Stimulated activated CD4-positive, alpha-beta T cell treated with anti-CD3 and anti-CD28 coated beads, Interleukin-12 subunit alpha, Interleukin-12 subunit beta, amount 100 ng/mL, for 24 hours (primary cell): ENCODE results near the gene F2R.
"Not testable (repeated sequence)": the region's sequence is repeated elsewhere in the genome, so short reads cannot be mapped to it uniquely, and the experiment has no call there.

Experiments
- DNase-seq, 2 experiments: peaks; one replicate each; pipeline ENCODE4 v3.0.0-alpha.2; 2020; ENCODE audit warnings: low read depth in 2 of 2

Gene F2R

GRCh38 chr5:76757049-76757448 lies 41.1 kb downstream of the F2R start:
- no peak for DNase-seq

- DNase-seq, result not testable (repeated sequence)
Observed at GRCh38 chr5:76761118-76761517, 45.2 kb downstream of the F2R start.

- no peak for DNase-seq
Observed at GRCh38 chr5:76762484-76762883, 46.6 kb downstream of the F2R start.

- DNase-seq, result no peak
Observed at GRCh38 chr5:76763136-76763535, 47.2 kb downstream of the F2R start.

GRCh38 chr5:76764374-76764773 lies 48.4 kb downstream of the F2R start:
- DNase-seq, result no peak

- no peak for DNase-seq
Observed at GRCh38 chr5:76765249-76765648, 49.3 kb downstream of the F2R start.

GRCh38 chr5:76766746-76767145 lies 50.8 kb downstream of the F2R start:
- no peak for DNase-seq

GRCh38 chr5:76771041-76771440 lies 55.1 kb downstream of the F2R start:
- not testable (repeated sequence) for DNase-seq

- no peak for DNase-seq
Observed at GRCh38 chr5:76771705-76772405, 55.9 kb downstream of the F2R start.

GRCh38 chr5:76775921-76776320 lies 60.0 kb downstream of the F2R start:
- DNase-seq, result no peak

GRCh38 chr5:76776391-76776790 lies 60.5 kb downstream of the F2R start:
- no peak for DNase-seq

- DNase-seq, result not testable (repeated sequence)
Observed at GRCh38 chr5:76780616-76781015, 64.7 kb downstream of the F2R start.

GRCh38 chr5:76781775-76782174 lies 65.8 kb downstream of the F2R start:
- no peak for DNase-seq

GRCh38 chr5:76782444-76782843 lies 66.5 kb downstream of the F2R start:
- DNase-seq, result no peak
